Fibroblast of the conjunctiva (primary cell): ENCODE results near the gene POLR1H.
"Not testable (repeated sequence)": the region's sequence is repeated elsewhere in the genome, so short reads cannot be mapped to it uniquely, and the experiment has no call there.

ENCODE experiments used
- DNase-seq: peaks from one replicate; pipeline ENCODE4 v3.0.0-alpha.2; 2010; ENCODE audit warnings: low read depth

POLR1H gene

GRCh38 chr6:30061092-30061857 lies at the start of gene POLR1H:
Gene POLR1H, plus strand, starts transcription at chr6:30061265. Its CDS starts 260 bp downstream, at chr6:30061525.
- peak; percentile 89 for DNase-seq

DNA sequence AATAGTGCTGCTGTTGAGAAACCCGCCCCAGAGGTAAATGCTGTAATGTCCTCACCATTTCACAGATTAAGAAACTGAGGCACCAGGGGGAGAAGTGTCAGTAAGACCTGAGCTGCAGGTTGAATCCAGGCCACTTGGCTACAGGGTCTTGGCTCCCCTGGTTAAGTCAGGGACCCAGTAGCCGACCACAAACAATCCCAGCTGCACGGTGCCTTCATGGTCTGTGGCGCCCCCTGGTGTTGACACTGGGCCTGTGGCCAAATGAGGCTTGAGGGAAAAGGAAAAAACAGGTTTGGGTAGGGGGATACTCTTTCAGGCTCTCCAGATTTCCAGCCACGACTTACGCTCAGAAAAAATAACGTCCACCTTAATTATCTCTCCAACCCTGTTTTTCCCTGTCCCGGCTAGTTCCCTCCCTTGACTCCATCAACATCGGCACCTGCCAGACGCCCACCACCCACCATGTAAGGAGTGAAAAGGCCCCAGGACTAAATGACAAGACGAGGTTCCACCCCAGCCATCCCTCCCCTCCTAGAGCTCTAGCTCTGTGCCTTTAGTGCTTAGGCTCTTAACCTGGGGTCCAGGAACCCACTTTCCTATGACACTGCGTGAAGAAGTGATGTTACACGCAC lies 47.7 kb upstream of the POLR1H start:
- DNase-seq, result no peak

DNA sequence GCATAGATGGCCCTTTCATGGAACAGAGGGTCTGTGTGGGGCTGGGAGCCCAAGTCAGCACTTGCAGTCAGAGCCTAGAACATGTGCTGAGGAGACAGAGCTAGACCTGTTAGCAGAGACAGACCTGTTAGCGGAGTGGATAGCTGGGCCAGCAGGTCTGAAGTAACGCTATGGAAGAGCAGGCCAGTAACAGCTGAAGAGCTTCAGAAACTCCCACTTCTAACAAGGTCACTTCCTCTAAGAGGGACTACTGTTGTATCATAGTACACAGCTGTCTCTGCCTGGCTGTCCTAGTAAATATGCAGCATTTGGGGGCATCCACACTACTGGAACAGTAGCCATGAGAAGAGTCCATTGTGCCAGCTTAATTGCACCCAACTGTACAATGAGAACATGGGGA lies 41.2 kb upstream of the POLR1H start:
- DNase-seq, result no peak

DNA sequence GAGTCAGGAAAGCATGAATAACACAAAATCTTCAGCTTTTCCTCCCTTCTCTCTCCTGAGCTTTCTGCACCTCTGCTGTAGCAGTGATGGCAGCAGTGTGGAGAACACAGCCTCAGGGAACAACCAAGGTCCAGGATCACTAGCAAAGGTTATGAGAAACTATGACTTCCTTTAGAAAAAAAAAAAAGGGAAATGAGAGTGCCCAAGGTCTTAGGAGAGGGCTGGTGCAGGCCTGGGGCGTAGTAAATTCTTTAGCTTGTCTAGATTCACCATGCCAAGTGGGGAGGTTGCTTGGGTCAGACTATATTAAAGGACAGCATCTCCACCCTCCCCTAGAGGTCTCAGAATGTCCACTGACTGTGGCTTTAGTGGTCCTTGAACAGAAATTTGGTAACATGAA lies 40.4 kb upstream of the POLR1H start:
- no peak for DNase-seq

GRCh38 chr6:30022189-30022588 lies 38.9 kb upstream of the POLR1H start:
- DNase-seq, result no peak

DNA sequence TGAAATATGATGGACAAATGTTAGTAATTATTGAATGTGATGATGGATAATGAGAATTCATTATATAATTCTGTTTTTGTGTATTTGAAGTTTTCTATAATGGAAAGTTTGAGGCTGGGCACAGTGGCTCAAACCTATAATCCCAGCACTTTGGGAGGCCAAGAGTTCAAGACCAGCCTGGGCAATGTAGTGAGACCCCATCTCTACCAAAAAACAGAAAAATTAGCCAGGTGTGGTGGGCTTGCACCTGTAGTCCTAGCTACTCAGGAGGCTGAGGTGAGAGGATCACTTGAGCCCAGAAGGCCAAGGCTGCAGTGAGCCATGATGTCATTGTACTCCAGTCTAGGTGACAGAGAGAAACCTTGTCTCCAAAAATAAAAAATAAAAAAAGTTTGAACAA lies 38.4 kb upstream of the POLR1H start:
- not testable (repeated sequence) for DNase-seq

DNA sequence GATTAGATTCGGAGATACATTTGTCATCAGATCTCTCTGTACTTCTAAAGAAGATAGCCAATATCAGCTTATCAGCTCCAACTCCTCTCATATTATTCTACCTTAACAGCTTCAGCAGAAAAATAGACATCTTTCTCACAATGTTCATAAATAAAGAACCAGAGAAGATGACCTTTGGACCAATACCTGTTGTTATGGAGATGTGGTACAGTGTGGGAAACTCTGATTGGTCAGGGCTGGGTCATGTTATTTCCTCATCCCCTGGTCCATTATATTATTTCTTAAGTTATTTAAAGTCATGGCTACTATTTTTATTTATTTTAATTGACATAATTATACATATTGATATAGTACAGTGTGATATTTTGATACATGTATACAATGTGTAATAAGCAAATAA lies 35.9 kb upstream of the POLR1H start:
- DNase-seq, result no peak

- DNase-seq, result no peak
These were observed 31.5 kb upstream of the POLR1H start for GRCh38 chr6:30029588-30029987.

- DNase-seq, result no peak
These were observed 29.7 kb upstream of the POLR1H start for GRCh38 chr6:30031381-30031780.

GRCh38 chr6:30033440-30033839 lies 27.6 kb upstream of the POLR1H start:
- peak; percentile 82 for DNase-seq

DNA sequence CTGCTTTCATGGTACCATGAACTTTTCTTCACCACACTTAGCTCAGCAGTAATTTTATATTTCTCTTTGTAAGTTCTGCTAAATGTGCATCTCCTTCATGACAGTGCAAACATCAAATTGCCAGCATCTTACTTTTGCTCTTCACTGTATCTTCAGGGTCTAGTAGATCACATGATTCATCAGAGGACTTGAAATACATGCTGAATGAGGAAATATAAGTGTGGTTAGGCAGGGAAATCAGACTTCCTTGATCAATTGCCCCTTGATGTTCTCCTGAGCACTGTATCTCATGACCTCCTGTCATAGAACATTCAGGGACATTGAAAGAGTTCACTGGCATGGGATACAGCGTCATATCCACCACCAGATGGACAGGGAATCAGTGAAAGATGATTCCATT lies 25.3 kb upstream of the POLR1H start:
- no peak for DNase-seq

GRCh38 chr6:30037182-30037788 lies 23.8 kb upstream of the POLR1H start:
- DNase-seq, result no peak

DNA sequence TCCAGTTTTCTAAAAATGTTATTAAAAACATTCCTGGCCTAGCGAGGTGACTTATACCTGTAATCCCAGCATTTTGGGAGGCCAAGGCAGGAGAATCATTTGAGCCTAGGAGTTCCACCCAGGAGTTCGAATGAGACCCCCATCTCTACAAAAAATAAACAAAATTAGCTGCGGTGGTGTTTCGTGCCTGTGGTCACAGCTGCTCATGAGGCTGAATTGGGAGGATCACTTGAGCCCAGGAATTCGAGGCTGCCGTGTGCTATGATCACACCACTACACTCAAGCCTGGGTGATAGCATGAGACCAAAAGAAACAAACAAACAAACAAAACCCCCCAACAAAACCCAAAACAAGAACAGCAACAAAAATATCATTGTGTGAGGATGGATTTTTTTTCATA lies 19.8 kb upstream of the POLR1H start:
- no peak for DNase-seq

DNA sequence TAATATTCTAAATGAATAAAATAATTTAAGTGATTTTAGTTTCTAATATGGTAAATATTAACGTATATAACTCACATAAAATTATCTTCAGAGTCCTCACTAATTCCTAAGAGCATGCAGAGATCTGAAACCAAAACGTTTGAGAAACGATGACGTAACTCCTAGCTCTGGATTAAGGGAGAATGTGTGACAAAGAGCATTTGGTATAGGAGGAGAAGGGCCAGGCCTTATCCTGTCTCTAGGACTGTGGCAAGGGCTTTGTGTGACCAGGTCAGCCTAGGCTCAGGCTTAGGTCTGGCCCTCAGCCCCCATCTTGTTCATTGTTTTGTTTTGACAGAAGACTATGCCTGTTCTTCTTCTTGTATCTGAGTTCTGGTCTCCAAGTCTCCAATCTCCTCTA lies 19.2 kb upstream of the POLR1H start:
- no peak for DNase-seq

GRCh38 chr6:30042476-30042875 lies 18.6 kb upstream of the POLR1H start:
- DNase-seq, result no peak

GRCh38 chr6:30042914-30043313 lies 18.2 kb upstream of the POLR1H start:
- no peak for DNase-seq

GRCh38 chr6:30043744-30044143 lies 17.3 kb upstream of the POLR1H start:
- no peak for DNase-seq

DNA sequence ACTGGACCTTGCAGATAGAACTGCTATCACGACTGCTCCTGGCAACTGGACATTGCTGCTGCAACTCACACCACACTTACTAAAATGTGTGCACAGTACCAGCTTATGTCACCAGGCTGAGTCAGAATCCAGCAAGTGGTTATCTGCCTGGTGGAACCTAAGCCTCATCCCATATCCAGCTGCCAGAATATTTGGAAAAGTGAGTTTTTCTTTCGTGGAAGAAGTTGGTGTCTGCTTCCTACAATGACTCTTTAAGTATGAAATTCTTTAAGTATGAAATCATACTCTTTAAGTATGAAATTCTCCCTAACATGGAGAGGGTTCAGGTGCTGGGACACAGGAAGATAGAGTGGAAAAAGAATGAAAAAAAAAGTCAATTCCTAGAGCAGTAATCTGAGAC lies 16.4 kb upstream of the POLR1H start:
- DNase-seq, result no peak

- no peak for DNase-seq
These were observed 13.8 kb upstream of the POLR1H start for GRCh38 chr6:30047220-30047619.

DNA sequence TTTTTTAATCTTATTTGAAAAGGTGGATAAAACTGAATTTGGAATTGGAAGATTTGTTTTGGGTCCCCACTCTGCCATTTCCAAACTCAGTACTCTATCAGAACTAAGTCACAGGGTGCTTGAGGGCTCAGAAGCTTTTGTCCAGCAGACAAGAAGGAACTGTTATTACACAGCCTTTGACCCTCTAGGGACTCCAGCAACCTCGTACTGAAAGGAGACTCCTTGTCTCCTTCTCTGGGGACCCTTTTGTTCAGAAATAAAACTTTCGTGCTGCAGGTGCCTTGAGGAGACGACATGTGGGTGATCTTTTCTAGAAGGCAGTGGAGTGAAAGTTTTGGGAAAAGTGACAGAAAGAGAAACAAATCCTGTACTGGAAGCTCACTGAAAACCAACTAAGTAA lies 7.4 kb upstream of the POLR1H start:
- DNase-seq, result no peak

DNA sequence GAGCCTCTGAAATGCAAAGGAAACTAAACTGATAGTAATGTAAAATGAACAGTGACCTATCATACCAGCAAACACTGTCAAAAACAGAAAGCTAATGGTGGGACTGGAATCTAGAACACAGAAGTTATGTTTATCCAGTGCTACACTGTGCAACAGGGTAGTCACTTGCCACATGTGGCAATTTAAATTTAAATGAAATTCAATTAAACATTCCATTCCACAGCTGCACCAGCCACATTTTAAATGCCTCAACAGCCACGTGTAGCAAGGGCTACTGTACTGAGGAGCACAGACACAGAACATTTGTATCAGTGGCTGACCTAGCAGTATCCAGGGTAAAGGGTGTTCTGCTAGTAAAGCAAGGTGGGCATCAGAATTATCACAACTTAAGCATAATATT lies 5.6 kb upstream of the POLR1H start:
- no peak for DNase-seq

DNA sequence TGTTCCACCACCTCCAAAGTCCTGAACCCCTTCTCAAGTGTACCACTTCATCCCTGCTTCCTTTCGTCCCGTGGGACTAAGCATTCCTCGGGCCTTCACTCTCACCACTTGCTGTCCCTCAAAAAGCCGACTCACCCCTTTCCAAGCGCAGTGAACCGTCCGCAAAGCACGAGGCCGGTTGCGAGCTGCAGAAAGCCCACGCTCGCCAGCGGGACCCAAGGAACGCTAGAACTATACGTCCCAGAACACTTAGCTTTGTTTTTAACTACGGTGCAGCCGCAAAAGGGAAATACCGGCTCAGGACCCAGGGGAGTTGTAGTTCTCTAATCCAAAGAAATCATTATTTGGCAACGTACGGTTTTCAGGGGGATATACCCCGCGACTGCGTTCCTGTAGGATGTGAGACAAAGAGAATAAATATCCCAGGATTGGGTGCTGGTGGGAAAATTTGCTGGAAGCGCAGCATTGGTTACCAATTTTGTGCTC lies 416 bp upstream of the POLR1H start:
- no peak for DNase-seq

DNA sequence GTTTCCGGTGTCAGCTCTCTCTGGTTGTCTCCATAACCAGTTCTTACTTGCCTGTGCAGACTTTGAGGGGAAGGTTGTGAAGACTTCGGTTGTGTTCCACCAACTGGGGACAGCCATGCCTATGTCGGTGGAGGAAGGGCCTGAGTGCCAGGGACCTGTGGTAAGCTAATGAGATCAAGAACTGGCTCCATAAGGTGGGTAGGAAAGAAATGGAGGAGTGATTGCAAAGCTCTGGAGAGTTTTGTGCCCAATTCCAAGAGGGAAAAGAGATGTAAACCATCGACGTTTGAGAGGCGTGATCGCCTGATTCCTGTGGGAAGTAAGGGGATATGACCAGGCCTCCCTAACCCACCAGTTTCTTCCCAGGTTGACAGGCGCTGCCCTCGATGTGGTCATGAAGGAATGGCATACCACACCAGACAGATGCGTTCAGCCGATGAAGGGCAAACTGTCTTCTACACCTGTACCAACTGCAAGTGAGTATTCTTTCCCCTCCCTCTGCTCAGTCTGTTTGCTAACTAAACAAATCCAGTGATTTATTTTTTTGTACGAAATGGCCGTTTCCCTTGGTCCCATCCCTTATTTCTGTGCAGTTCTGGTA lies 893 bp downstream of the POLR1H start:
- DNase-seq, result no peak
